ENCODE measurements around the gene RPL7A. TPM values are rescaled to one million over a fixed set of nuclear protein-coding genes. Genes with fewer than 3 reads are reported as not detected.
"Not testable (repeated sequence)": the region's sequence is repeated elsewhere in the genome, so short reads cannot be mapped to it uniquely, and the experiment has no call there.

RPL7A gene
- total and polyA plus RNA-seq, 2 donors (not counting 3 experiments of a cell fraction or from before 2014, with no cell fraction given): 2,112 to 2,329 TPM

DNA sequence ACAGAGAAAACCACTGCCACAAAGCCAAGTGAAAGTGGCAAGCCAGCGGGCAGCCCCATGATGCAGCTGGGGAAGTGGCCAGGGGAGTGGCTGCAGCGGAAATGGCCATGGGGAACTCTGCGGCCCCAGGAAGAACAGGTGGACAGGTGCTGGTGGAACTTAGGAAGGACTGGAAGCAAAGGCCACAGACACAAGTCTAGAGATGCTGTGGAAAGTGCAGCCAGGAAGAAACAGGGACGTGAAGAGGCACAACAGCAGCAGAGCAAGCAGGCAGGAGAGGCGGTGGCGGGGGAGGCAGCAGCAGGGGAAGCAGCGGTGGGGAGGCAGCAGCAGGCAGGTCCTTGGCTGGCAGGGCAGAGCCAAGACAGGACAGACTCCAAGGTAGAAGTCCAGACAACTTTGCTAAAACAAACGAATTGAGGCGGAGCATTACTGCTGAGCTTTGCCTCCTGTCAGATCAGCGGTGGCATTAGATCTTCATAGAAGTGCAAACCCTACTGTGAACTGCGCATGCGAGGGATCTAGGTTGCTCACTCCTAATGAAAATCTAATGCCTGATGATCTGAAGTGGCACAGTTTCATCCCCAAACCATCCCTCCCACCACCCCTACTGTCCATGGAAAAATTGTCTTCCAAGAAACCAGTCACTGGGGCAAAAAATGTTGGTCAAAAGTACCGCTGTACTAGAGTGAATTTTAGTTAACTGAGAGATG is 23.9 kb upstream of the RPL7A start:
- Histone ChIP-seq H3K4me1 (ENCODE audit: control insufficient read depth, extremely low read depth, insufficient read depth, low read length) (no peaks in the 10 kb centered on the region), H2AFZ (ENCODE audit: low read depth, low read length) (no peak overlapping the region), H3K36me3 (ENCODE audit: control insufficient read depth in 2 of 2, extremely low read depth in 1 of 2, insufficient read depth in 2 of 2, low read length in 2 of 2) (no peaks in the 10 kb centered on the region), H3K9ac (replicated peaks; ENCODE audit: extremely low read depth, insufficient read depth, low read length) (no peak overlapping the region), H3K27ac (ENCODE audit: insufficient read depth, low read depth, low read length) (no peak overlapping the region), H3K4me2 (ENCODE audit: insufficient read depth, low read length) (no peak overlapping the region), H3K27me3 (ENCODE audit: control insufficient read depth in 2 of 2, insufficient read depth in 2 of 2, low read length in 2 of 2) (no peaks in the 10 kb centered on the region), H4K20me1 (replicated peaks; ENCODE audit: control insufficient read depth, extremely low read depth, insufficient read depth, low read length) (no peaks in the 10 kb centered on the region), H3K4me3 (replicated peaks in 1 of 3; ENCODE audit: insufficient read depth in 1 of 3, low read depth in 1 of 3, low read length in 3 of 3) (no peak overlapping the region), H3K9me1 (replicated peaks; ENCODE audit: control insufficient read depth, extremely low read depth, insufficient read depth, low read length) (no peaks in the 10 kb centered on the region), H3K9me3 (replicated peaks; ENCODE audit: control insufficient read depth, insufficient read depth, low read length) (no peaks in the 10 kb centered on the region), H3K79me2 (ENCODE audit: control insufficient read depth, insufficient read depth, low read length) (no peaks in the 10 kb centered on the region)
- intact Hi-C loops (cut with micrococcal nuclease) (no loop called here), dilution Hi-C loops (cut with MboI; ENCODE audit: extremely low pct_ligation_motif_present, low sequenced_read_pairs) (no loop called here)
- no TSS peak for BruUV-seq (replicated peaks)
- FAIRE-seq (no peak), DNase-seq (ENCODE audit: low read depth, low spot score) (no peak)
- ChIA-PET CTCF (no interaction called here), POLR2A (no interaction called here)
- TF ChIP-seq MYC (IDR thresholded peaks at IDR 0.05; ENCODE audit: low read depth, low read length) (no peak), FOS (IDR thresholded peaks at IDR 0.05; ENCODE audit: borderline replicate concordance, insufficient read depth, low read length) (no peak), EZH2 (IDR thresholded peaks at IDR 0.05; ENCODE audit: borderline replicate concordance, low read depth, low read length, severe bottlenecking) (no peak), GATA2 (IDR thresholded peaks at IDR 0.05; ENCODE audit: insufficient read depth, insufficient read length, low read depth, low read length) (no peak), JUN (IDR thresholded peaks at IDR 0.05; ENCODE audit: borderline replicate concordance, insufficient read depth, insufficient read length, low read depth) (no peak), POLR2AphosphoS5 (IDR thresholded peaks at IDR 0.05; ENCODE audit: insufficient read depth, low read depth, low read length) (no peak), POLR2A (IDR thresholded peaks at IDR 0.05; ENCODE audit: low read depth, low read length) (no peak)
- TF ChIP-seq, protein P1, sequence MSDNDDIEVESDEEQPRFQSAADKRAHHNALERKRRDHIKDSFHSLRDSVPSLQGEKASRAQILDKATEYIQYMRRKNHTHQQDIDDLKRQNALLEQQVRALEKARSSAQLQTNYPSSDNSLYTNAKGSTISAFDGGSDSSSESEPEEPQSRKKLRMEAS (IDR thresholded peaks at IDR 0.05; ENCODE audit: insufficient read depth, insufficient read length): no peak
- TF ChIP-seq, protein P2, sequence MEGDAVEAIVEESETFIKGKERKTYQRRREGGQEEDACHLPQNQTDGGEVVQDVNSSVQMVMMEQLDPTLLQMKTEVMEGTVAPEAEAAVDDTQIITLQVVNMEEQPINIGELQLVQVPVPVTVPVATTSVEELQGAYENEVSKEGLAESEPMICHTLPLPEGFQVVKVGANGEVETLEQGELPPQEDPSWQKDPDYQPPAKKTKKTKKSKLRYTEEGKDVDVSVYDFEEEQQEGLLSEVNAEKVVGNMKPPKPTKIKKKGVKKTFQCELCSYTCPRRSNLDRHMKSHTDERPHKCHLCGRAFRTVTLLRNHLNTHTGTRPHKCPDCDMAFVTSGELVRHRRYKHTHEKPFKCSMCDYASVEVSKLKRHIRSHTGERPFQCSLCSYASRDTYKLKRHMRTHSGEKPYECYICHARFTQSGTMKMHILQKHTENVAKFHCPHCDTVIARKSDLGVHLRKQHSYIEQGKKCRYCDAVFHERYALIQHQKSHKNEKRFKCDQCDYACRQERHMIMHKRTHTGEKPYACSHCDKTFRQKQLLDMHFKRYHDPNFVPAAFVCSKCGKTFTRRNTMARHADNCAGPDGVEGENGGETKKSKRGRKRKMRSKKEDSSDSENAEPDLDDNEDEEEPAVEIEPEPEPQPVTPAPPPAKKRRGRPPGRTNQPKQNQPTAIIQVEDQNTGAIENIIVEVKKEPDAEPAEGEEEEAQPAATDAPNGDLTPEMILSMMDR (IDR thresholded peaks at IDR 0.05; ENCODE audit: extremely low read depth in 1 of 2, insufficient read depth in 1 of 2, low read depth in 1 of 2, low read length in 2 of 2): no peak

DNA sequence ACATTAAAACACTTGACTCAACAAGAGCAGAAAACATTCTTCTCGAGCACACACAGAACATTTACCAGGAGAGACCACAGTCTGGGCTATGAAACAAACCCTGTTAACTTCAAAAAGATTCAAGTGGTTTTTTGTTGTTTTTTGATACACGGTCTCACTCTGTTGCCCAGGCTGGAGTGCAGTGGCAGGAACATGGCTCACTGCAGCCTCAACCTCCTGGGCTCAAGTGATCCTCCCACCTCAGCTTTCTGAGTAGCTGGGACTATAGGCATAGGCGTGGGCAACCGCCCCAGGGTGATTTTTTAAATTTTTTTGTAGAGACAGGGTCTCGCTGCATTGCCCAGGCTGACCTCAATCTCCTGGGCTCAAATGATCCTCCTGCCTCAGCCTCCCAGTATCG is 21.0 kb upstream of the RPL7A start:
- DNase-seq (ENCODE audit: low read depth, low spot score); H3K9me3 ChIP-seq (replicated peaks; ENCODE audit: control insufficient read depth, insufficient read depth, low read length); H3K4me1 ChIP-seq (ENCODE audit: control insufficient read depth, extremely low read depth, insufficient read depth, low read length); H3K9me1 ChIP-seq (replicated peaks; ENCODE audit: control insufficient read depth, extremely low read depth, insufficient read depth, low read length); H4K20me1 ChIP-seq (replicated peaks; ENCODE audit: control insufficient read depth, extremely low read depth, insufficient read depth, low read length); BruUV-seq (replicated peaks); H3K27ac ChIP-seq (ENCODE audit: insufficient read depth, low read depth, low read length); FAIRE-seq; POLR2A ChIA-PET; H3K4me2 ChIP-seq (ENCODE audit: insufficient read depth, low read length); intact Hi-C loops (cut with micrococcal nuclease); H3K27me3 ChIP-seq (ENCODE audit: control insufficient read depth in 2 of 2, insufficient read depth in 2 of 2, low read length in 2 of 2); dilution Hi-C loops (cut with MboI; ENCODE audit: extremely low pct_ligation_motif_present, low sequenced_read_pairs); H2AFZ ChIP-seq (ENCODE audit: low read depth, low read length); H3K4me3 ChIP-seq (replicated peaks in 1 of 3; ENCODE audit: insufficient read depth in 1 of 3, low read depth in 1 of 3, low read length in 3 of 3); H3K9ac ChIP-seq (replicated peaks; ENCODE audit: extremely low read depth, insufficient read depth, low read length); H3K79me2 ChIP-seq (ENCODE audit: control insufficient read depth, insufficient read depth, low read length): not testable (repeated sequence)
- peaks cover 7 to 13% of the 10 kb centered on the region in 2 experiments for H3K36me3 ChIP-seq (ENCODE audit: control insufficient read depth in 2 of 2, extremely low read depth in 1 of 2, insufficient read depth in 2 of 2, low read length in 2 of 2)
- CTCF ChIA-PET: interaction anchor here (5.6 kb wide), 1 partner anchor 140 kb away, joined by 128 read pairs; no protein-coding TSS in a partner anchor
